HCT116 (cell line): ENCODE data around the gene GJA3. TPM values are rescaled to one million over a fixed set of nuclear protein-coding genes. Genes with fewer than 3 reads are reported as not detected.

Experiments used
- ATAC-seq: fragments of 200-7000 bp; cut with Tn5 transposase; 2 replicates; pipeline ENCODE4 v1.9.1; 2020; ENCODE audit warnings: mild to moderate bottlenecking, moderate library complexity
- BruUV-seq: library from RNA; stranded (reverse); fragments of 400-500 nt; replicated peaks from 2 replicates; lab custom pipeline; 2021; lab: Mats Ljungman, UMichigan
- CTCF ChIA-PET: fragments of 300-600 bp; sonication (Branson Sonifier 250); formaldehyde crosslinking; loops from one replicate; lab custom pipeline; 2021; ENCODE audit warnings: antibody characterized with exemption; lab: Charles Lee
- POLR2A ChIA-PET: fragments of 300-600, 350-600 bp; sonication (Branson Sonifier 250); formaldehyde crosslinking; loops from one replicate; lab custom pipeline; 2021; ENCODE audit warnings: antibody characterized with exemption; lab: Charles Lee
- RAD21 ChIA-PET, 2 experiments: fragments of 300-600 bp; sonication (Branson Sonifier 250); formaldehyde crosslinking; loops; one replicate each; lab custom pipeline; 2023; ENCODE audit warnings: low total read pairs in 2 of 2; ENCODE audit not compliant: uncharacterized antibody in 2 of 2, unreplicated experiment in 2 of 2, low non-redundant PET in 1 of 2; lab: Charles Lee
- DNase-seq: peaks from one replicate; pipeline ENCODE4 v3.0.0-alpha.2; 2010; ENCODE audit warnings: low read depth, low spot score
- H2AFZ ChIP-seq: fragments of 200-600 bp; shearing (Covaris generic), sonication (generic); 2 replicates; pipeline ENCODE4 v1.6.1; 2017; ENCODE audit warnings: low read depth, mixed run types, mixed read lengths, antibody characterized with exemption, low read length; ENCODE audit not compliant: poor library complexity, severe bottlenecking
- H3K27ac ChIP-seq: 2 replicates; pipeline ENCODE4 v1.5.1; 2012; ENCODE audit warnings: low read depth, low read length
- H3K27me3 ChIP-seq: fragments of 200-600 bp; sonication (generic); 2 replicates; pipeline ENCODE4 v1.6.1; 2016; ENCODE audit warnings: mixed run types, low read length, mixed read lengths; ENCODE audit not compliant: insufficient read depth
- H3K36me3 ChIP-seq, 2 experiments: fragments of 200-500 bp in 1 of 2; fragments of 200-600 bp in 1 of 2; sonication (Bioruptor generic) in 1 of 2; sonication (generic) in 1 of 2; 2 replicates each; pipeline versions ENCODE4 v1.5.1 to v1.6.1; 2014 to 2016; ENCODE audit warnings: low read length in 2 of 2, inconsistent platforms in 1 of 2, mixed read lengths in 1 of 2, mixed run types in 1 of 2; ENCODE audit not compliant: insufficient read depth in 2 of 2, control insufficient read depth in 1 of 2
- H3K4me1 ChIP-seq, 2 experiments: fragments of 200-600 bp in 1 of 2; sonication (generic) in 1 of 2; 2 replicates each; pipeline versions ENCODE4 v1.5.1 to v1.6.1; 2012 to 2017; ENCODE audit warnings: low read length in 2 of 2, inconsistent platforms in 1 of 2, mild to moderate bottlenecking in 1 of 2, mixed read lengths in 1 of 2, mixed run types in 1 of 2, moderate library complexity in 1 of 2; ENCODE audit not compliant: insufficient read depth in 2 of 2, control insufficient read depth in 1 of 2
- H3K4me2 ChIP-seq: fragments of 200-600 bp; sonication (generic); 2 replicates; pipeline ENCODE4 v1.6.1; 2017; ENCODE audit warnings: mixed run types, low read length, mixed read lengths
- H3K4me3 ChIP-seq, 2 experiments: fragments of 200-600 bp in 1 of 2; sonication (generic) in 1 of 2; replicated peaks in 1 of 2; 2 replicates each; pipeline ENCODE4 v1.5.1; 2011 to 2016; ENCODE audit warnings: low read length in 2 of 2, control low read depth in 1 of 2, low read depth in 1 of 2, mild to moderate bottlenecking in 1 of 2, mixed read lengths in 1 of 2, mixed run types in 1 of 2
- H3K79me2 ChIP-seq: fragments of 200-600 bp; sonication (generic); 2 replicates; pipeline ENCODE4 v1.6.1; 2017; ENCODE audit warnings: mild to moderate bottlenecking, mixed run types, low read length, moderate library complexity, mixed read lengths; ENCODE audit not compliant: insufficient read depth
- H3K9ac ChIP-seq: fragments of 200-600 bp; sonication (generic); 2 replicates; pipeline ENCODE4 v1.6.1; 2016; ENCODE audit warnings: low read length, mixed read lengths
- H3K9me2 ChIP-seq: fragments of 200-600 bp; sonication (generic), shearing (Covaris generic); 2 replicates; pipeline ENCODE4 v1.6.1; 2017; ENCODE audit warnings: mixed run types, mild to moderate bottlenecking, moderate library complexity; ENCODE audit not compliant: insufficient read depth
- H3K9me3 ChIP-seq, 2 experiments: fragments of 200-500 bp in 1 of 2; fragments of 200-600 bp in 1 of 2; sonication (Bioruptor generic) in 1 of 2; sonication (generic) in 1 of 2; 2 replicates each; pipeline ENCODE4 v1.6.1; 2014 to 2017; ENCODE audit warnings: low read length in 2 of 2, mixed read lengths in 2 of 2, inconsistent platforms in 1 of 2, low read depth in 1 of 2, mild to moderate bottlenecking in 1 of 2, mixed run types in 1 of 2, moderate library complexity in 1 of 2; ENCODE audit not compliant: control insufficient read depth in 1 of 2, insufficient read depth in 1 of 2
- H4K20me1 ChIP-seq: fragments of 200-600 bp; sonication (generic), shearing (Covaris generic); 2 replicates; pipeline ENCODE4 v1.6.1; 2017; ENCODE audit warnings: mixed run types, mild to moderate bottlenecking, moderate library complexity; ENCODE audit not compliant: insufficient read depth
- ATF3 ChIP-seq: IDR thresholded peaks from 2 replicates; pipeline ENCODE4 v1.6.1; 2012
- CBX3 ChIP-seq: IDR thresholded peaks from 2 replicates; pipeline ENCODE4 v1.6.1; 2012; ENCODE audit warnings: low read depth
- EGR1 ChIP-seq: IDR thresholded peaks from 2 replicates; pipeline ENCODE4 v1.6.1; 2012; ENCODE audit warnings: low read depth
- ELF1 ChIP-seq: IDR thresholded peaks from 2 replicates; pipeline ENCODE4 v1.6.1; 2012; ENCODE audit warnings: low read depth, borderline replicate concordance
- EZH2 ChIP-seq: fragments of 200-600 bp; sonication (generic); IDR thresholded peaks from 2 replicates; pipeline ENCODE4 v1.6.1; 2017; ENCODE audit warnings: antibody characterized with exemption, mixed run types
- EZH2phosphoT487 ChIP-seq: fragments of 200-600 bp; IDR thresholded peaks from 2 replicates; pipeline ENCODE4 v1.6.1; 2018; ENCODE audit warnings: antibody characterized with exemption, borderline replicate concordance
- POLR2A ChIP-seq: IDR thresholded peaks from 2 replicates; pipeline ENCODE4 v1.7.0; 2011; ENCODE audit warnings: borderline replicate concordance; ENCODE audit not compliant: insufficient read depth, insufficient read length; ENCODE audit errors: extremely low read depth
- SP1 ChIP-seq: IDR thresholded peaks from 2 replicates; pipeline ENCODE4 v1.6.1; 2012; ENCODE audit warnings: low read depth
- TCF7L2 ChIP-seq: IDR thresholded peaks from 2 replicates; pipeline ENCODE4 v1.7.0; 2011; ENCODE audit warnings: borderline replicate concordance, inconsistent platforms; ENCODE audit not compliant: insufficient read depth, insufficient read length; ENCODE audit errors: extremely low read depth
- YY1 ChIP-seq: IDR thresholded peaks from 2 replicates; pipeline ENCODE4 v1.6.1; 2011; ENCODE audit warnings: low read length, low read depth, moderate library complexity, mild to moderate bottlenecking; ENCODE audit not compliant: insufficient replicate concordance; ENCODE audit errors: extremely low read depth
- ZNF274 ChIP-seq: fragments of 200-500 bp; sonication (Bioruptor generic); IDR thresholded peaks from 2 replicates; pipeline ENCODE4 v1.6.1; 2014; ENCODE audit warnings: mild to moderate bottlenecking, low read depth, low read length, inconsistent platforms
- intact Hi-C: fragments of 100-400 bp; cut with micrococcal nuclease; formaldehyde crosslinking; loops from 2 replicates; pipeline ENCODE4 v1.10.0; 2022
- total RNA-seq: library from RNA; stranded (reverse); gene quantifications from one replicate; pipeline ENCODE4 v1.2.1, GENCODE V29; 2021; ENCODE audit not compliant: unreplicated experiment
- TF ChIP-seq, protein P1 (sequence below), 3 experiments: fragments of 200-600 bp in 1 of 3; sonication (generic) in 1 of 3; IDR thresholded peaks in 2 of 3; conservative IDR thresholded peaks in 1 of 3; 2 replicates each; pipeline ENCODE4 v1.5.1; 2012 to 2017; ENCODE audit warnings: low read depth in 2 of 3, low read length in 2 of 3, antibody characterized with exemption in 1 of 3, borderline replicate concordance in 1 of 3, control low read depth in 1 of 3, mild to moderate bottlenecking in 1 of 3, mixed read lengths in 1 of 3, mixed run types in 1 of 3, moderate library complexity in 1 of 3; ENCODE audit not compliant: insufficient read depth in 1 of 3

Gene GJA3
- total RNA-seq, 1 experiment from 2014 or later: 8.0 TPM

- peak; percentile 42; the same call in 1 of the 2 replicates for TF ChIP-seq ATF3
- peak; percentile 86 for TF ChIP-seq TCF7L2
- no peak for TF ChIP-seq EZH2phosphoT487
These were observed 14.0 kb upstream of the GJA3 start (continued) for GRCh38 chr13:20174656-20175405.

DNA sequence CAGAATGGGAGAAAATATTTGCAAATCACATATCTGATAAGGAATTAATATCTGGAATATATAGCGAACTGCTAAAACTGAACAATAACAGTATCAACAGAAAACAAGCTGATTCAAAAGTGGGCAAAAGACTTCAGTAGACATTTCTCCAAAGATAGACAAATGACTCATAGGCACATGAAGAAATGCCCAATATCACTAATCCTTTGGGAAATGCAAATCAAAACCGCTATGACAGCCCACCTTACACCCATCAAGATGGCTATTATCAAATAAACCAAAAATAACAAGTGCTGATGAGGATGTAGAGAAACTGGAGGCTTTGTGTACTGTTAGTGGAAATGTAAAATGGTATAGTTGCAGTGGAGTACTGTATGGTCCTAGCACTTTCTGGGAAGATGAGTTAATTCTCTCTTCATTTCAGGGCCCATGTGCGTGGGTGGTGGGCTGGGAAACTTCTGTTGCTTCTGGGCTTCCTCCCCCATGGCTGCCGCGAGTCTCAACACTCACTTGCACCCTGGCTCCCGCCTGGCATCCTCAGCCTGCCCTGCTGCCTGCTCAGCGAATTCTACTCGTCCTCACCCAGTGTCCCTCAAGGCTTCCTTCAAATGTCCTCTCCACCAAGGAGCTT is 12.4 kb upstream of the GJA3 start:
- Histone ChIP-seq H3K9ac (no peak overlapping the region), H3K36me3 (no peaks in the 10 kb centered on the region), H2AFZ (no peak overlapping the region), H3K27ac (no peak overlapping the region), H3K4me3 (no peak overlapping the region), H3K9me3 (no peaks in the 10 kb centered on the region), H3K9me2 (no peaks in the 10 kb centered on the region), H4K20me1 (no peaks in the 10 kb centered on the region), H3K27me3 (no peaks in the 10 kb centered on the region), H3K4me1 (peaks cover 15 to 31% of the 10 kb centered on the region in 2 experiments), H3K79me2 (no peaks in the 10 kb centered on the region), H3K4me2 (no peak overlapping the region)
- TF ChIP-seq CBX3 (no peak), POLR2A (no peak), EGR1 (no peak), EZH2phosphoT487 (no peak), ELF1 (no peak), ZNF274 (no peak), YY1 (no peak), EZH2 (no peak), SP1 (no peak)
- TF ChIP-seq, protein P1, sequence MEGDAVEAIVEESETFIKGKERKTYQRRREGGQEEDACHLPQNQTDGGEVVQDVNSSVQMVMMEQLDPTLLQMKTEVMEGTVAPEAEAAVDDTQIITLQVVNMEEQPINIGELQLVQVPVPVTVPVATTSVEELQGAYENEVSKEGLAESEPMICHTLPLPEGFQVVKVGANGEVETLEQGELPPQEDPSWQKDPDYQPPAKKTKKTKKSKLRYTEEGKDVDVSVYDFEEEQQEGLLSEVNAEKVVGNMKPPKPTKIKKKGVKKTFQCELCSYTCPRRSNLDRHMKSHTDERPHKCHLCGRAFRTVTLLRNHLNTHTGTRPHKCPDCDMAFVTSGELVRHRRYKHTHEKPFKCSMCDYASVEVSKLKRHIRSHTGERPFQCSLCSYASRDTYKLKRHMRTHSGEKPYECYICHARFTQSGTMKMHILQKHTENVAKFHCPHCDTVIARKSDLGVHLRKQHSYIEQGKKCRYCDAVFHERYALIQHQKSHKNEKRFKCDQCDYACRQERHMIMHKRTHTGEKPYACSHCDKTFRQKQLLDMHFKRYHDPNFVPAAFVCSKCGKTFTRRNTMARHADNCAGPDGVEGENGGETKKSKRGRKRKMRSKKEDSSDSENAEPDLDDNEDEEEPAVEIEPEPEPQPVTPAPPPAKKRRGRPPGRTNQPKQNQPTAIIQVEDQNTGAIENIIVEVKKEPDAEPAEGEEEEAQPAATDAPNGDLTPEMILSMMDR (IDR thresholded peaks at IDR 0.05 in 2 of 3, conservative IDR thresholded peaks at IDR 0.05 in 1 of 3; ENCODE audit: borderline replicate concordance in 1 of 3, insufficient read depth in 1 of 3, low read depth in 2 of 3, low read length in 2 of 3): no peak
- ChIA-PET CTCF (no interaction called here), RAD21 (no interaction called here), POLR2A (no interaction called here)
- intact Hi-C loops: no loop called here
- no peak for DNase-seq
- no peak for ATAC-seq
- BruUV-seq: no TSS peak
